Brain microvascular endothelial cell (primary cell): Measurements from ENCODE around the gene GLUD2.
"Not testable (repeated sequence)": the region's sequence is repeated elsewhere in the genome, so short reads cannot be mapped to it uniquely, and the experiment has no call there.

Experiments
- DNase-seq: peaks from one replicate; pipeline ENCODE4 v3.0.0-alpha.2; 2020
- H3K27ac ChIP-seq: fragments of 250-450 bp; sonication (Bioruptor Pico); 2 replicates; pipeline ENCODE4 v1.5.1; 2020; ENCODE audit warnings: mild to moderate bottlenecking, moderate library complexity
- H3K27me3 ChIP-seq: fragments of 250-450 bp; sonication (Bioruptor Pico); replicated peaks from 2 replicates; pipeline ENCODE4 v1.5.1; 2020; ENCODE audit warnings: mild to moderate bottlenecking
- H3K36me3 ChIP-seq: fragments of 250-450 bp; sonication (Bioruptor Pico); replicated peaks from 2 replicates; pipeline ENCODE4 v1.5.1; 2020; ENCODE audit warnings: mild to moderate bottlenecking
- H3K4me3 ChIP-seq: 2 replicates; pipeline ENCODE4 v1.5.1; 2011; ENCODE audit warnings: low read depth, mild to moderate bottlenecking, control low read depth, low read length, moderate library complexity
- CTCF ChIP-seq: IDR thresholded peaks from 2 replicates; pipeline ENCODE4 v1.5.1; 2011; ENCODE audit warnings: low read depth, mild to moderate bottlenecking, moderate library complexity, low read length, control low read depth, inconsistent platforms; ENCODE audit errors: missing control alignments
- in situ Hi-C: cut with HindIII; loops from 2 replicates; pipeline ENCODE4 v1.10.0; 2017; ENCODE audit warnings: low sequenced_read_pairs, low pct_ligation_motif_present

GLUD2 gene

GRCh38 chrX:121047441-121048419, at the start of gene GLUD2:
Gene GLUD2 (plus strand): TSS chrX:121047610. CDS start chrX:121047685, 75 bp downstream.
- H3K4me3 ChIP-seq, result peak within 1 kb of the TSS; percentile 37
- H3K27me3 ChIP-seq, H3K36me3 ChIP-seq, DNase-seq, H3K27ac ChIP-seq, in situ Hi-C loops: not testable (repeated sequence)
- TF ChIP-seq CTCF, result peak; percentile 49

GRCh38 chrX:120999413-120999812, 48.0 kb upstream of the GLUD2 start:
- H3K27ac ChIP-seq, result no peak overlapping the region
- no peaks in the 10 kb centered on the region for H3K27me3 ChIP-seq
- in situ Hi-C loops, result no loop called here
- H3K4me3 ChIP-seq, result no peak overlapping the region
- H3K36me3 ChIP-seq, result no peaks in the 10 kb centered on the region
- no peak for DNase-seq
- no peak for TF ChIP-seq CTCF

- Histone ChIP-seq H3K4me3 (no peak overlapping the region), H3K36me3 (no peaks in the 10 kb centered on the region), H3K27me3 (no peaks in the 10 kb centered on the region), H3K27ac (no peak overlapping the region)
- TF ChIP-seq CTCF, result no peak
- no peak for DNase-seq
- in situ Hi-C loops, result no loop called here
Measured at GRCh38 chrX:121000589-121000988, 46.8 kb upstream of the GLUD2 start.

- no peak for TF ChIP-seq CTCF
- DNase-seq, result no peak
- in situ Hi-C loops, result no loop called here
- Histone ChIP-seq H3K27ac (no peak overlapping the region), H3K4me3 (no peak overlapping the region), H3K36me3 (no peaks in the 10 kb centered on the region), H3K27me3 (no peaks in the 10 kb centered on the region)
Measured at GRCh38 chrX:121008920-121009319, 38.5 kb upstream of the GLUD2 start.

GRCh38 chrX:121009764-121010163, 37.6 kb upstream of the GLUD2 start:
- Histone ChIP-seq H3K27me3 (no peaks in the 10 kb centered on the region), H3K27ac (no peak overlapping the region), H3K36me3 (no peaks in the 10 kb centered on the region), H3K4me3 (no peak overlapping the region)
- in situ Hi-C loops, result no loop called here
- DNase-seq, result no peak
- no peak for TF ChIP-seq CTCF

GRCh38 chrX:121010218-121010617, 37.2 kb upstream of the GLUD2 start:
- no peaks in the 10 kb centered on the region for H3K36me3 ChIP-seq
- no peak overlapping the region for H3K27ac ChIP-seq
- in situ Hi-C loops, result no loop called here
- no peak for DNase-seq
- H3K4me3 ChIP-seq, result no peak overlapping the region
- no peak for TF ChIP-seq CTCF
- H3K27me3 ChIP-seq, result no peaks in the 10 kb centered on the region
